HG03558 (cell line): ENCODE measurements around the gene HPCAL1.
"Not testable (repeated sequence)": the region's sequence is repeated elsewhere in the genome, so short reads cannot be mapped to it uniquely, and the experiment has no call there.

ENCODE experiments used
- ATAC-seq: cut with Tn5 transposase; IDR thresholded peaks from one replicate; pipeline ENCODE4 v1.9.1; 2021; ENCODE audit warnings: moderate number of reproducible peaks; ENCODE audit not compliant: unreplicated experiment; ENCODE audit errors: extremely low read depth

Gene HPCAL1

GRCh38 chr2:10302479-10303180, at the start of gene HPCAL1:
HPCAL1 (plus strand) TSS chr2:10302904; CDS start chr2:10419758, 116,854 bp downstream.
- peak; percentile 66 for ATAC-seq

GRCh38 chr2:10253596-10254372, 48.9 kb upstream of the HPCAL1 start:
- no peak for ATAC-seq

DNA sequence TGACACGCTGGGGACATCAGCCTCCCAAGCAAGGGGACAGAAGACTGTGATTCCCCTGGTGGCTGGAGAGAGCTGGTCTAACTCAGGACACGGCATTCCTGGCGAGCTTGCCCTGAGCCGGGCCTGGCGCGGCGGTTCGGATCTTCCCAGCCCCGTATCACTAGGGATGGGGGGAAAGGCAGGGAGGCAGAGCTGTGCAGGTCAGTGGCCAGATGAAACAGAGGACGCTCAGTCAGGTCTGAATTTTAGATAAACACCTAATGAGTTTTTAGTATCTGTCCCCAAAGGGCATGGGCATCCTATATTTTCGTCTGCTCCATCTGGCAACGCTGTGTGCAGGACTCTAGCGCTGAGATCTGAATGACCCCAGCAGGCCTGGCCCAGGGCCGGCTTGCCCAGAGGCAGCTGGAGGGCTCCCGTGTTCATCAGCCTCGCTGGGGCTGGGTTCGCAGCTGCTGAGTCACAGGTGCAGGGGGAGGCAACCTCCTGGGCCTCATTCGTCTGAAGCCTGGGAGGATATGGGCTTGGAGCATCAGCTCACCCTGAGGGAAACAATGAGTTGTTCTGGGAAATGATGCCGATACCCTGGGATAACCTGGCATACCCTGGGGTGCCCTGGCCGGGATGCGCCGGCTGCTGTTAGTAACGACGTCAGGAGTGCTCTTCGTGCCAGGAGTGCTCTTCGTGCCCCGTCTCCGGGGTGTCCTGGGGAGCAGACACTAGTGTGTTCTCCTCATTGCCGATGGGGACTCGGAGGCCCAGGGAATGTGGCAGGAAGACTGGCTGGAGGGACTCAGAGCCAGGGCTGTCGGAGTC, 48.1 kb upstream of the HPCAL1 start:
- no peak for ATAC-seq

DNA sequence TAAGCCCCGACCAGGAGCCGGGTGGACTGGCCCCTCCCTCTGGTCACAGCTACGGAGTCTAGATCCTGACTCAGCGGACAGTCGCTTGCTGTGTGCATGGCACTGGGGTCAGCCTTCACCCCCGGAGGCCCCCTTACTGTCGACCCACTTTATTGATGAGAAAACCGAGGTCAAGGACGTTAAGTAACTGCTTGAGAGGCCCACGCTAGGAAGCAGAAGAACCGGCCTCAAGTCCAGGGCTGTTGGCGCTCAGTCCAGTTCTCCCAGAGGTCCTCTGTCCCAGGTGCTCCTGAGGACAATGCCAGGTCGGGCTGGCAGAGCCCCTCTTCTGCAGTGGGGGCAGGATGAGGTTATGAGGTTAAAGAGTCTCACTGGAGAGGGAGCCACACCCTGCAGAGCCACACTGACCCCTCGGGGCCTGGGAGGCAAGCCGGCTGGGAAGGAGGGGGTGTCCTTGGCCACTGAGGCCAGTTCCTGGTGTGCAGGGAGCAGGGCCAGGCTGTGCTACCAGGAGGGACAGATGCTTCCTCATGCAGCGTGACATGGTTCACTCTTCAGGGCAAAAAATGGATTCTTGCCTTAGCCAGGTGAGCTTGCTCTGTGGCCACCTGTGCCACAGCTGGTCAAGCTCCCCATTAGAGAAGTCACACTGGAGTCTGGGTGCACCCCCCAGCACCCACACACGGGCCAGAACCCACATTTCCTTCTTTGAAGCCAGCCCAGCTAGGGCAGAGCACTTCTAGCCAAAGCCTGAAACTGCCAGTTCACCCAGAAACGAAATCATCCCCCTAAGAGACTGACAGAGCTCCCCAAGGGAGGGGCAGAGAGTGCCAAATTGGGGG, 47.3 kb upstream of the HPCAL1 start:
- no peak for ATAC-seq

DNA sequence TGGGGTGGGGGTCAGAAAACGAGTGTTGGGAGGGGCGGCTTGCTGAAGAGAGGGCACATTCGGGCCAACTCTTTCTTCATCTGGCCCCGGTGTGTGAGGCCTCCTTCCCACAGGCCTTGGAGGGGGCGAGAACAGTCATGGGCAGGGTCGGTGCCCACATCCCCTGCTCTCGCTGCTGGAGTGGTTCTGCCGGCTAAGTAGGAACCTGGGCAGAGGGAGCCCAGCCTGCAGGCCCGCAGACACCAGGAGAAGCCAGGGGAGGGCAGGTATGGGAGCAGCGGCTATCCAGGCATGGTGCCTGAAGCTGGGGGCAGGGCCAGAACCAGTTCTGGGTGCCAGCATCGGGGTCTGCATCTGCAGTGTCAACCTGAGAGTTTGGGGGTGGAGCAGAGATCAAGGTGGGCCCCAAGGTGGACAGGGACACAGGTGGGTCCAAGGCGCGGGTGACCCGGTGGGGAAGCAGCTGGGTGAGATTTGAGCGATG, 46.6 kb upstream of the HPCAL1 start:
- ATAC-seq = no peak

- no peak for ATAC-seq
Observed at GRCh38 chr2:10256515-10257031, 46.1 kb upstream of the HPCAL1 start.

- ATAC-seq = no peak
Observed at GRCh38 chr2:10257036-10257435, 45.7 kb upstream of the HPCAL1 start.

GRCh38 chr2:10257500-10258147, 45.1 kb upstream of the HPCAL1 start:
- no peak for ATAC-seq

GRCh38 chr2:10258326-10258725, 44.4 kb upstream of the HPCAL1 start:
- ATAC-seq = no peak

- ATAC-seq = no peak
Observed at GRCh38 chr2:10258726-10259125, 44.0 kb upstream of the HPCAL1 start.

DNA sequence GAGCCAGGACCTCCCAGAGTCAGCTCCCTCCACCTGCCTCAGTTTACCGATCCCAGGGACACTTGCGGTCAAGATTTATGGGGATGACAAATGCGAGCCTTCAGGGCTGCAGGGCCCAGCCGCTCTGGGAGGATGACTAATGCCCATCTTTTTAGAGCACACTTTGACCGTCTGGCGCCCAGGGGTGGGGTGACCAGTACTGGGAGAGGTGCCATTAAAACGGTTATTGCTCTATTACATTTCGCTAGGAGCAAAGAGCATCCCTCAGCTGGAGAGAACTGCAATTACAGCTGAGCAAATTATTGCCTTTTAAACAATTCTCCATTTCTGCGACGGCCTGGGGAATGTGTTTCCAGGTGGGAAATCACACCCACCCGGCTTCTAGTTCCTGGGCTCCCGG, 42.6 kb upstream of the HPCAL1 start:
- ATAC-seq = no peak

- ATAC-seq = not testable (repeated sequence)
Observed at GRCh38 chr2:10263526-10263925, 39.2 kb upstream of the HPCAL1 start.

- ATAC-seq = no peak
Observed at GRCh38 chr2:10264506-10265328, 38.0 kb upstream of the HPCAL1 start.

GRCh38 chr2:10265329-10266132, 37.2 kb upstream of the HPCAL1 start:
- ATAC-seq = no peak

DNA sequence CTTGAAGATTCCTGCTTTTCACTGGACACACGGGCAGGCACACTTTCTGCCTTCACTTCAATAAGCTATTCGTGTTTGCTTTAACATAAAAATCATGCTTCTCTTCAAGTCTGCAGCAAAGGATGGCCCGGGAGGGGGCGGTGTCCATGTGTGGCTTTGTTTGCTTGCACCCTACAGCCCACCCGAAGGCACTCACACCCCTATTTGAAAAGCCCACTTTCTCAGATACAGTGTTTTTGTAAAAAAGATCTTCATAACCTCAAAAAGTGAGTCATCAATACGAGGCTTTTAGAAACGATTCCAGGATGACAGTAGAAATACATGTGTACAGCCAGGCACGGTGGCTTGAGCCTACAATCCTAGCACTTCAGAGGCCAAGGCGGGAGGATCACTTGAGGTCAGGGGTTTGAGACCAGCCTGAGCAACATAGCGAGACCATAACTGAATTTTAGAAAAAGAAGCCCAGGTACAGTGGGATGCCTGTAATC, 36.5 kb upstream of the HPCAL1 start:
- no peak for ATAC-seq

DNA sequence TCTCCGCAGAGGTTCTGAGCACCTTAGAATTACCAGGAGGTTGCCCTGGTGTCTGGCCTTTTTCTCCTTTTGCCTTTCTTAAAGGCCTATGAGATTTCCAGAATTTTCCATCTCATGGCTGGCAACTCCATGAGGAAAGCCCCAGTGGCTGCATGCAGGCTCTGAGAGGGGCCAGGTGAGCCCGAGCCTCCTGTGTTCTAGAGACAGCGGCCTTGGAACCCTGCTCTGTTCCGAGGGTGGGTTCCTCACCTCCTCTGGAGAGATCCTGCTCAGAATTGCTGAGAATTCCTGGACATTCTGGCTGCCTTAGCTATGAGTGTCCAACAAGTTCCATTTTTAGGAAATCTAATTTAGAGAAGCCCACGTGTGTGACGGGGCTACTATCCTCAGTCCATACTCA, 35.7 kb upstream of the HPCAL1 start:
- no peak for ATAC-seq
